H1 (cell line): ENCODE results near the gene OR51Q1.

Experiments
- BCL11A ChIP-seq, 2 experiments: IDR thresholded peaks; one replicate each; pipeline ENCODE4 v1.6.1; 2011; ENCODE audit warnings: low read depth in 2 of 2, low read length in 2 of 2, mild to moderate bottlenecking in 2 of 2
- CTCF ChIP-seq, 3 experiments: IDR thresholded peaks; 1 replicate in 2 of 3; 2 replicates in 1 of 3; pipeline versions ENCODE4 v1.5.1 to v1.6.1; 2011; ENCODE audit warnings: low read length in 3 of 3, mild to moderate bottlenecking in 3 of 3, inconsistent platforms in 2 of 3, low read depth in 1 of 3, moderate library complexity in 1 of 3; ENCODE audit not compliant: insufficient read depth in 1 of 3; ENCODE audit errors: control extremely low read depth in 1 of 3
- GABPA ChIP-seq: IDR thresholded peaks from 2 replicates; pipeline ENCODE4 v1.6.1; 2011; ENCODE audit warnings: mild to moderate bottlenecking, low read length, moderate library complexity, borderline replicate concordance; ENCODE audit not compliant: insufficient read depth
- KDM4A ChIP-seq: IDR thresholded peaks from one replicate; pipeline ENCODE4 v1.7.1; 2012; ENCODE audit warnings: low read depth, mild to moderate bottlenecking, moderate library complexity, low read length, inconsistent platforms; ENCODE audit not compliant: severe bottlenecking

GRCh38 chr11:5420993-5421392, 918 bp upstream of the OR51Q1 start:
- TF ChIP-seq CTCF (IDR thresholded peaks at IDR 0.05; ENCODE audit: control extremely low read depth in 1 of 3, insufficient read depth in 1 of 3, low read depth in 1 of 3, low read length in 3 of 3): peak; percentile 2 to 36 (median 20); a peak in 3 of 4 replicates
- TF ChIP-seq KDM4A: no peak
- TF ChIP-seq GABPA: no peak
- no peak for TF ChIP-seq BCL11A (IDR thresholded peaks at IDR 0.05; ENCODE audit: low read depth in 2 of 2, low read length in 2 of 2)
